ENCODE results near the gene CHD8.
A peak's percentile ranks its signal among the peaks of the same experiment; 100 is the strongest.
"Not testable (repeated sequence)": the region's sequence is repeated elsewhere in the genome, so short reads cannot be mapped to it uniquely, and the experiment has no call there.

Gene CHD8

GRCh38 chr14:21437063-21437901 lies 18.6 kb downstream of the CHD8 start:
- DNase-seq: peak; percentile 97

GRCh38 chr14:21436567-21437062 lies 19.3 kb downstream of the CHD8 start:
- DNase-seq: no peak

- DNase-seq: no peak
These were observed 24.8 kb downstream of the CHD8 start for GRCh38 chr14:21431126-21431525.

GRCh38 chr14:21428930-21429329 lies 27.0 kb downstream of the CHD8 start:
- no peak for DNase-seq

GRCh38 chr14:21426692-21427091 lies 29.2 kb downstream of the CHD8 start:
- DNase-seq: no peak

GRCh38 chr14:21419528-21419927 lies 36.4 kb downstream of the CHD8 start:
- DNase-seq: no peak

- DNase-seq: no peak
These were observed 40.6 kb downstream of the CHD8 start for GRCh38 chr14:21415329-21415728.

- DNase-seq: no peak
These were observed 41.7 kb downstream of the CHD8 start for GRCh38 chr14:21414137-21414631.

GRCh38 chr14:21408147-21408546 lies 47.8 kb downstream of the CHD8 start:
- no peak for DNase-seq

GRCh38 chr14:21406213-21406612 lies 49.7 kb downstream of the CHD8 start:
- DNase-seq: no peak

- DNase-seq: no peak
These were observed 50.8 kb downstream of the CHD8 start for GRCh38 chr14:21405097-21405496.

- no peak for DNase-seq
These were observed 56.5 kb downstream of the CHD8 start for GRCh38 chr14:21399311-21399870.

GRCh38 chr14:21398901-21399300 lies 57.0 kb downstream of the CHD8 start:
- no peak for DNase-seq

- no peak for DNase-seq
These were observed 60.5 kb downstream of the CHD8 start for GRCh38 chr14:21395450-21395849.

GRCh38 chr14:21385188-21385904 lies 70.6 kb downstream of the CHD8 start:
- peak; percentile 5 for DNase-seq

- peak; percentile 23 for DNase-seq
These were observed 71.5 kb downstream of the CHD8 start for GRCh38 chr14:21384494-21384851.

- peak; percentile 94 for DNase-seq
These were observed 72.0 kb downstream of the CHD8 start, which contains the start of gene SUPT16H for GRCh38 chr14:21383848-21384493. Gene SUPT16H, minus strand, starts transcription at chr14:21384019. Its CDS starts 92 bp downstream, at chr14:21383927.

GRCh38 chr14:21382886-21383847 lies 72.8 kb downstream of the CHD8 start:
- no peak for DNase-seq

- DNase-seq: no peak
These were observed 73.8 kb downstream of the CHD8 start for GRCh38 chr14:21382095-21382494.

- no peak for DNase-seq
These were observed 76.6 kb downstream of the CHD8 start for GRCh38 chr14:21379338-21379737.

- no peak for DNase-seq
These were observed 81.9 kb downstream of the CHD8 start for GRCh38 chr14:21373980-21374379.

- not testable (repeated sequence) for DNase-seq
These were observed 83.1 kb downstream of the CHD8 start for GRCh38 chr14:21372814-21373213.
